Loucy (cell line): ENCODE data around the gene POLR2L.

Experiments used
- H2AFZ ChIP-seq: fragments of 200-600 bp; sonication (generic); 2 replicates; pipeline ENCODE4 v1.6.0; 2016; ENCODE audit warnings: antibody characterized with exemption, mild to moderate bottlenecking, low read length, moderate library complexity
- H3F3A ChIP-seq: fragments of 200-600 bp; 2 replicates; pipeline ENCODE4 v1.6.0; 2016; ENCODE audit warnings: antibody characterized with exemption, low read depth, mild to moderate bottlenecking
- H3K27me3 ChIP-seq: fragments of 200-600 bp; sonication (generic); 2 replicates; pipeline ENCODE4 v1.6.1; 2014; ENCODE audit warnings: low read length, mild to moderate bottlenecking; ENCODE audit not compliant: insufficient read depth, poor library complexity, severe bottlenecking
- H3K36me3 ChIP-seq: fragments of 200-600 bp; sonication (generic); 2 replicates; pipeline ENCODE4 v1.6.1; 2016; ENCODE audit warnings: low read length; ENCODE audit not compliant: insufficient read depth
- H3K4me1 ChIP-seq: fragments of 200-600 bp; sonication (generic); 2 replicates; pipeline ENCODE4 v1.5.1; 2014; ENCODE audit warnings: low read length, mild to moderate bottlenecking; ENCODE audit not compliant: insufficient read depth, poor library complexity, severe bottlenecking
- H3K4me2 ChIP-seq: fragments of 200-600 bp; sonication (generic); 2 replicates; pipeline ENCODE4 v1.6.0; 2014; ENCODE audit warnings: antibody characterized with exemption, low read length, low read depth, mild to moderate bottlenecking; ENCODE audit not compliant: poor library complexity, severe bottlenecking
- H3K4me3 ChIP-seq: fragments of 200-600 bp; sonication (generic); 2 replicates; pipeline ENCODE4 v1.5.1; 2014; ENCODE audit warnings: low read length, mild to moderate bottlenecking, mixed read lengths; ENCODE audit not compliant: poor library complexity, severe bottlenecking
- H3K79me2 ChIP-seq: fragments of 200-600 bp; sonication (generic); 2 replicates; pipeline ENCODE4 v1.6.1; 2014; ENCODE audit warnings: low read length; ENCODE audit not compliant: insufficient read depth
- H3K9ac ChIP-seq: fragments of 200-600 bp; sonication (generic); 2 replicates; pipeline ENCODE4 v1.6.0; 2014; ENCODE audit warnings: mild to moderate bottlenecking, low read depth, low read length, moderate library complexity; ENCODE audit not compliant: poor library complexity, severe bottlenecking
- H3K9me2 ChIP-seq: fragments of 200-600 bp; sonication (generic); replicated peaks from 2 replicates; pipeline ENCODE4 v1.6.1; 2016; ENCODE audit warnings: low read depth, low read length, mixed read lengths
- H3K9me3 ChIP-seq: fragments of 200-600 bp; sonication (generic); 2 replicates; pipeline ENCODE4 v1.6.1; 2014; ENCODE audit warnings: mild to moderate bottlenecking, antibody characterized with exemption, low read length, low read depth; ENCODE audit not compliant: insufficient read depth
- H4K20me1 ChIP-seq: fragments of 200-600 bp; sonication (generic); 2 replicates; pipeline ENCODE4 v1.6.0; 2014; ENCODE audit warnings: antibody characterized with exemption, low read length, mild to moderate bottlenecking; ENCODE audit not compliant: insufficient read depth, poor library complexity, severe bottlenecking
- CTCF ChIP-seq: fragments of 200-600 bp; sonication (generic); conservative IDR thresholded peaks from 2 replicates; pipeline ENCODE4 v1.5.1; 2014; ENCODE audit warnings: mild to moderate bottlenecking, antibody characterized with exemption, low read length
- EZH2phosphoT487 ChIP-seq: fragments of 200-600 bp; IDR thresholded peaks from 2 replicates; pipeline ENCODE4 v1.6.1; 2018; ENCODE audit warnings: antibody characterized with exemption, mild to moderate bottlenecking, moderate library complexity, borderline replicate concordance

POLR2L gene

GRCh38 chr11:828506-829175, 13.7 kb downstream of the POLR2L start:
- H3K9me2 ChIP-seq, result no peaks in the 10 kb centered on the region
- peak overlapping the region; percentile 92 for H3K4me2 ChIP-seq
- H3F3A ChIP-seq, result no peaks in the 10 kb centered on the region
- no peak overlapping the region for H2AFZ ChIP-seq
- H3K9ac ChIP-seq, result peak overlapping the region; percentile 88
- peak overlapping the region; percentile 81 for H3K4me3 ChIP-seq
- H3K79me2 ChIP-seq, result peaks cover 9% of the 10 kb centered on the region; the same call in 1 of the 2 replicates
- H3K4me1 ChIP-seq, result peaks cover 28% of the 10 kb centered on the region
- H3K27me3 ChIP-seq, result no peaks in the 10 kb centered on the region
- H4K20me1 ChIP-seq, result peaks cover 3% of the 10 kb centered on the region
- H3K36me3 ChIP-seq, result no peaks in the 10 kb centered on the region
- H3K9me3 ChIP-seq, result no peaks in the 10 kb centered on the region
- TF ChIP-seq EZH2phosphoT487, result no peak
- TF ChIP-seq CTCF, result no peak

- no peaks in the 10 kb centered on the region for H4K20me1 ChIP-seq
- no peaks in the 10 kb centered on the region for H3K9me3 ChIP-seq
- no peaks in the 10 kb centered on the region for H3K9me2 ChIP-seq
- no peaks in the 10 kb centered on the region for H3K36me3 ChIP-seq
- TF ChIP-seq EZH2phosphoT487, result no peak
- no peak for TF ChIP-seq CTCF
- H3F3A ChIP-seq, result no peaks in the 10 kb centered on the region
- peak within 1 kb of the TSS; percentile 85 for H2AFZ ChIP-seq
- H3K79me2 ChIP-seq, result peaks cover 5% of the 10 kb centered on the region; the same call in 1 of the 2 replicates
- H3K4me3 ChIP-seq, result peak within 1 kb of the TSS; percentile 81
- peaks cover 25% of the 10 kb centered on the region for H3K4me1 ChIP-seq
- peak within 1 kb of the TSS; percentile 92 for H3K4me2 ChIP-seq
- H3K9ac ChIP-seq, result peak within 1 kb of the TSS; percentile 88
- H3K27me3 ChIP-seq, result no peaks in the 10 kb centered on the region
Observed at GRCh38 chr11:827897-828192, 14.5 kb downstream of the POLR2L start, which contains the start of gene CRACR2B. Gene CRACR2B (plus strand): TSS chr11:827919. CDS start chr11:828608, 689 bp downstream.

GRCh38 chr11:827146-827896, 15.0 kb downstream of the POLR2L start:
- Histone ChIP-seq H3K4me2 (peak overlapping the region; percentile 92), H3K9me2 (no peaks in the 10 kb centered on the region), H3K4me3 (peak overlapping the region; percentile 81), H3K79me2 (peaks cover 7% of the 10 kb centered on the region; the same call in 1 of the 2 replicates), H4K20me1 (peaks cover 1% of the 10 kb centered on the region), H3K36me3 (no peaks in the 10 kb centered on the region), H2AFZ (peak overlapping the region; percentile 85), H3K27me3 (no peaks in the 10 kb centered on the region), H3K9me3 (no peaks in the 10 kb centered on the region), H3F3A (no peaks in the 10 kb centered on the region), H3K9ac (peak overlapping the region; percentile 88), H3K4me1 (peaks cover 25% of the 10 kb centered on the region)
- TF ChIP-seq CTCF, result no peak
- TF ChIP-seq EZH2phosphoT487, result no peak
